Stomach smooth muscle (tissue), 2 donors: ENCODE results near the gene SPATA21.

Experiments
- H3K27ac ChIP-seq: one replicate; pipeline ENCODE4 v1.7.0; 2013; ENCODE audit warnings: mild to moderate bottlenecking, low read length, inconsistent platforms
- H3K27me3 ChIP-seq, 2 donors: one replicate each; pipeline ENCODE4 v1.7.0; 2013; ENCODE audit warnings: low read length in 2 of 2; ENCODE audit not compliant: insufficient read depth in 2 of 2, control insufficient read depth in 1 of 2
- H3K36me3 ChIP-seq, 2 donors: one replicate each; pipeline ENCODE4 v1.7.0; 2013; ENCODE audit warnings: low read length in 2 of 2; ENCODE audit not compliant: control insufficient read depth in 2 of 2, insufficient read depth in 2 of 2
- H3K4me1 ChIP-seq: one replicate; pipeline ENCODE4 v1.7.0; 2013; ENCODE audit warnings: low read length; ENCODE audit not compliant: control insufficient read depth, insufficient read depth
- H3K4me3 ChIP-seq, 2 donors: one replicate each; pipeline ENCODE4 v1.7.0; 2013; ENCODE audit warnings: low read length in 2 of 2
- H3K9ac ChIP-seq, 2 donors: one replicate each; pipeline ENCODE4 v1.7.0; 2013; ENCODE audit warnings: low read length in 2 of 2, mild to moderate bottlenecking in 1 of 2
- H3K9me3 ChIP-seq, 2 donors: one replicate each; pipeline ENCODE4 v1.7.0; 2013; ENCODE audit warnings: low read length in 2 of 2; ENCODE audit not compliant: control insufficient read depth in 2 of 2
- donor health status: healthy.
- donor health status: Pancreatic carcinoma.

SPATA21 gene

GRCh38 chr1:16421201-16421600, 16.0 kb downstream of the SPATA21 start:
- Histone ChIP-seq H3K27ac (no peak overlapping the region), H3K9me3 (no peaks in the 10 kb centered on the region), H3K9ac (no peak overlapping the region), H3K27me3 (peaks cover 0 to 7% of the 10 kb centered on the region in 2 donors), H3K4me1 (no peaks in the 10 kb centered on the region), H3K36me3 (no peaks in the 10 kb centered on the region), H3K4me3 (no peak overlapping the region)

GRCh38 chr1:16420424-16421118, 16.7 kb downstream of the SPATA21 start:
- Histone ChIP-seq H3K27me3 (peaks cover 0 to 7% of the 10 kb centered on the region in 2 donors), H3K9ac (no peak overlapping the region), H3K4me1 (no peaks in the 10 kb centered on the region), H3K27ac (no peak overlapping the region), H3K4me3 (no peak overlapping the region), H3K36me3 (no peaks in the 10 kb centered on the region), H3K9me3 (no peaks in the 10 kb centered on the region)

GRCh38 chr1:16418823-16419425, 18.3 kb downstream of the SPATA21 start:
- no peaks in the 10 kb centered on the region for H3K9me3 ChIP-seq
- no peaks in the 10 kb centered on the region for H3K36me3 ChIP-seq
- H3K27me3 ChIP-seq = peaks cover 0 to 7% of the 10 kb centered on the region in 2 donors
- no peak overlapping the region for H3K27ac ChIP-seq
- no peaks in the 10 kb centered on the region for H3K4me1 ChIP-seq
- H3K9ac ChIP-seq = no peak overlapping the region
- H3K4me3 ChIP-seq = no peak overlapping the region

GRCh38 chr1:16413191-16413590, 24.0 kb downstream of the SPATA21 start:
- Histone ChIP-seq H3K9me3 (no peaks in the 10 kb centered on the region), H3K9ac (no peak overlapping the region), H3K27me3 (no peaks in the 10 kb centered on the region), H3K4me3 (no peak overlapping the region), H3K36me3 (no peaks in the 10 kb centered on the region), H3K4me1 (no peaks in the 10 kb centered on the region), H3K27ac (no peak overlapping the region)

GRCh38 chr1:16410803-16411202, 26.4 kb downstream of the SPATA21 start:
- Histone ChIP-seq H3K4me1 (no peaks in the 10 kb centered on the region), H3K4me3 (no peak overlapping the region), H3K9ac (no peak overlapping the region)

GRCh38 chr1:16409536-16410152, 27.6 kb downstream of the SPATA21 start:
- Histone ChIP-seq H3K27me3 (no peaks in the 10 kb centered on the region), H3K9me3 (no peaks in the 10 kb centered on the region), H3K36me3 (no peaks in the 10 kb centered on the region), H3K4me3 (no peak overlapping the region), H3K4me1 (no peaks in the 10 kb centered on the region), H3K9ac (no peak overlapping the region), H3K27ac (no peak overlapping the region)

More at GRCh38 chr1:16410803-16411202, 26.4 kb downstream of the SPATA21 start:
- no peaks in the 10 kb centered on the region for H3K36me3 ChIP-seq
- H3K9me3 ChIP-seq = no peaks in the 10 kb centered on the region
- H3K27me3 ChIP-seq = no peaks in the 10 kb centered on the region
- H3K27ac ChIP-seq = no peak overlapping the region

GRCh38 chr1:16406868-16407267, 30.4 kb downstream of the SPATA21 start:
- Histone ChIP-seq H3K4me1 (no peaks in the 10 kb centered on the region), H3K9ac (no peak overlapping the region)

GRCh38 chr1:16405441-16405840, 31.8 kb downstream of the SPATA21 start:
- Histone ChIP-seq H3K27ac (no peak overlapping the region), H3K9me3 (no peaks in the 10 kb centered on the region), H3K36me3 (no peaks in the 10 kb centered on the region), H3K4me1 (no peaks in the 10 kb centered on the region), H3K27me3 (no peaks in the 10 kb centered on the region), H3K4me3 (no peak overlapping the region), H3K9ac (no peak overlapping the region)

More at GRCh38 chr1:16406868-16407267, 30.4 kb downstream of the SPATA21 start:
- H3K27me3 ChIP-seq = no peaks in the 10 kb centered on the region
- H3K4me3 ChIP-seq = no peak overlapping the region
- no peak overlapping the region for H3K27ac ChIP-seq
- H3K9me3 ChIP-seq = no peaks in the 10 kb centered on the region
- no peaks in the 10 kb centered on the region for H3K36me3 ChIP-seq

- Histone ChIP-seq H3K4me3 (no peak overlapping the region), H3K27me3 (no peaks in the 10 kb centered on the region), H3K9me3 (no peaks in the 10 kb centered on the region), H3K4me1 (no peaks in the 10 kb centered on the region), H3K9ac (no peak overlapping the region), H3K27ac (no peak overlapping the region), H3K36me3 (peaks cover 0 to 7% of the 10 kb centered on the region in 2 donors)
Observed at GRCh38 chr1:16402742-16403141, 34.5 kb downstream of the SPATA21 start.

- Histone ChIP-seq H3K9me3 (no peaks in the 10 kb centered on the region), H3K4me3 (no peak overlapping the region), H3K27ac (no peak overlapping the region), H3K27me3 (no peaks in the 10 kb centered on the region), H3K4me1 (peaks cover 10% of the 10 kb centered on the region), H3K36me3 (peaks cover 29 to 32% of the 10 kb centered on the region in 2 donors), H3K9ac (no peak overlapping the region)
Observed at GRCh38 chr1:16398371-16398953, 38.8 kb downstream of the SPATA21 start.
